Activated CD8-positive, alpha-beta memory T cell treated with anti-CD3 and anti-CD28 coated beads for 36 hours (primary cell): ENCODE data around the gene GLTP. TPM values are rescaled to one million over a fixed set of nuclear protein-coding genes. Genes with fewer than 3 reads are reported as not detected.

Source experiments
- CTCF ChIA-PET: fragments of 350-600 bp; sonication (Branson Sonifier 250); formaldehyde crosslinking; loops from one replicate; lab custom pipeline; 2021; ENCODE audit warnings: antibody characterized with exemption; lab: Charles Lee
- POLR2A ChIA-PET: fragments of 350-600 bp; sonication (Branson Sonifier 250); formaldehyde crosslinking; loops from one replicate; lab custom pipeline; 2021; ENCODE audit warnings: antibody characterized with exemption; lab: Charles Lee
- total RNA-seq, 2 experiments: library from RNA; stranded (reverse); gene quantifications; one replicate each; pipeline ENCODE4 v1.2.3, GENCODE V29; 2021

GLTP gene
- total RNA-seq, 2 experiments from 2014 or later, result 36.9 to 37.4 TPM

GRCh38 chr12:109885616-109886015 is 5.3 kb upstream of the GLTP start:
- POLR2A ChIA-PET, result no interaction called here
- CTCF ChIA-PET, result interaction anchor here (0.7 to 0.9 kb wide), 2 partner anchors 32 to 119 kb away, joined by 4 read pairs; no protein-coding TSS in a partner anchor

GRCh38 chr12:109883461-109883860 is 3.1 kb upstream of the GLTP start:
- POLR2A ChIA-PET, result no interaction called here

GRCh38 chr12:109881752-109882151 is 1.4 kb upstream of the GLTP start:
- CTCF ChIA-PET, result interaction anchor here (1.0 to 1.9 kb wide), 3 partner anchors 23 to 76 kb away, joined by 3 to 6 read pairs (median 5); no protein-coding TSS in a partner anchor
- POLR2A ChIA-PET, result interaction anchor here (0.5 kb wide), 1 partner anchor 13 kb away, joined by 5 read pairs; no protein-coding TSS in a partner anchor

More at GRCh38 chr12:109883461-109883860, 3.1 kb upstream of the GLTP start:
- CTCF ChIA-PET, result interaction anchor here (1.1 kb wide), 1 partner anchor 17 kb away, joined by 3 read pairs; the partner anchor contains the start of gene TCHP

GRCh38 chr12:109880938-109881337 is 597 bp upstream of the GLTP start:
- CTCF ChIA-PET, result interaction anchor here (1.0 to 1.9 kb wide), 3 partner anchors 22 to 76 kb away, joined by 3 to 6 read pairs (median 5); no protein-coding TSS in a partner anchor
- POLR2A ChIA-PET, result interaction anchor here (0.5 kb wide), 1 partner anchor 8 kb away, joined by 4 read pairs; no protein-coding TSS in a partner anchor

- POLR2A ChIA-PET, result no interaction called here
- CTCF ChIA-PET, result no interaction called here
These were observed 844 bp downstream of the GLTP start for GRCh38 chr12:109879351-109880042.

GRCh38 chr12:109878749-109879148 is 1.6 kb downstream of the GLTP start:
- CTCF ChIA-PET, result interaction anchor here (1.9 kb wide), 1 partner anchor 26 kb away, joined by 8 read pairs; no protein-coding TSS in a partner anchor
- POLR2A ChIA-PET, result no interaction called here

GRCh38 chr12:109878247-109878625 is 2.1 kb downstream of the GLTP start:
- CTCF ChIA-PET, result interaction anchor here (1.9 kb wide), 1 partner anchor 25 kb away, joined by 8 read pairs; no protein-coding TSS in a partner anchor

GRCh38 chr12:109877504-109878246 is 2.7 kb downstream of the GLTP start:
- ChIA-PET POLR2A (interaction anchor here (1.4 kb wide), 1 partner anchor 11 kb away, joined by 5 read pairs; no protein-coding TSS in a partner anchor), CTCF (interaction anchor here (1.0 to 1.9 kb wide), 2 partner anchors 25 to 72 kb away, joined by 3 to 8 read pairs; no protein-coding TSS in a partner anchor)

More at GRCh38 chr12:109878247-109878625, 2.1 kb downstream of the GLTP start:
- POLR2A ChIA-PET, result interaction anchor here (1.4 kb wide), 1 partner anchor 11 kb away, joined by 5 read pairs; no protein-coding TSS in a partner anchor

GRCh38 chr12:109876406-109876805 is 3.9 kb downstream of the GLTP start:
- CTCF ChIA-PET, result interaction anchor here (1.0 kb wide), 1 partner anchor 71 kb away, joined by 3 read pairs; no protein-coding TSS in a partner anchor
- POLR2A ChIA-PET, result no interaction called here

GRCh38 chr12:109875572-109876131 is 4.7 kb downstream of the GLTP start:
- POLR2A ChIA-PET, result no interaction called here
- CTCF ChIA-PET, result no interaction called here

GRCh38 chr12:109873653-109874052 is 6.7 kb downstream of the GLTP start:
- ChIA-PET POLR2A (no interaction called here), CTCF (interaction anchor here (0.7 kb wide), 1 partner anchor 276 kb away, joined by 3 read pairs; no protein-coding TSS in a partner anchor)

- CTCF ChIA-PET, result no interaction called here
These were observed 8.6 kb downstream of the GLTP start for GRCh38 chr12:109871668-109872314.

GRCh38 chr12:109870648-109871047 is 9.7 kb downstream of the GLTP start:
- POLR2A ChIA-PET, result no interaction called here
- CTCF ChIA-PET, result interaction anchor here (0.7 to 1.0 kb wide), 4 partner anchors 25 to 402 kb away, joined by 3 to 4 read pairs (median 4); no protein-coding TSS in a partner anchor

More at GRCh38 chr12:109871668-109872314, 8.6 kb downstream of the GLTP start:
- POLR2A ChIA-PET, result no interaction called here

GRCh38 chr12:109868182-109869051 is 11.9 kb downstream of the GLTP start:
- CTCF ChIA-PET, result interaction anchor here (0.6 to 1.1 kb wide), 3 partner anchors 15 to 23 kb away, joined by 3 read pairs; no protein-coding TSS in a partner anchor
- POLR2A ChIA-PET, result no interaction called here

GRCh38 chr12:109864916-109865315 is 15.4 kb downstream of the GLTP start:
- POLR2A ChIA-PET, result no interaction called here
- CTCF ChIA-PET, result interaction anchor here (0.7 to 3.1 kb wide), 3 partner anchors 11 to 249 kb away, joined by 4 to 8 read pairs (median 4); no protein-coding TSS in a partner anchor

GRCh38 chr12:109863847-109864712 is 16.3 kb downstream of the GLTP start:
- CTCF ChIA-PET, result interaction anchor here (2.2 to 3.1 kb wide), 2 partner anchors 11 to 19 kb away, joined by 7 to 8 read pairs; no protein-coding TSS in a partner anchor
- POLR2A ChIA-PET, result no interaction called here
